ENCODE results near the gene SMPDL3A. TPM values are rescaled to one million over a fixed set of nuclear protein-coding genes. Genes with fewer than 3 reads are reported as not detected.

The SMPDL3A gene
- total RNA-seq, 1 donor from 2014 or later = 19.6 TPM

GRCh38 chr6:122809691-122810090 is 20.6 kb downstream of the SMPDL3A start:
- Histone ChIP-seq H3K4me3 (no peak overlapping the region), H3K9me3 (no peaks in the 10 kb centered on the region), H3K36me3 (peaks cover 12% of the 10 kb centered on the region), H3K27me3 (no peaks in the 10 kb centered on the region), H3K4me1 (no peaks in the 10 kb centered on the region), H3K27ac (no peak overlapping the region)
- DNase-seq (no peak), ATAC-seq (no peak)
- no peak for TF ChIP-seq CTCF (IDR thresholded peaks at IDR 0.05)
- intact Hi-C loops (cut with DNase I) = no loop called here

- ATAC-seq = no peak
- no peaks in the 10 kb centered on the region for H3K27me3 ChIP-seq
- H3K4me1 ChIP-seq = no peaks in the 10 kb centered on the region
- TF ChIP-seq CTCF (IDR thresholded peaks at IDR 0.05) = no peak
- H3K4me3 ChIP-seq = no peak overlapping the region
- no peaks in the 10 kb centered on the region for H3K9me3 ChIP-seq
- DNase-seq = no peak
- H3K36me3 ChIP-seq = peaks cover 7% of the 10 kb centered on the region
- H3K27ac ChIP-seq = no peak overlapping the region
- intact Hi-C loops (cut with DNase I) = no loop called here
These were observed 21.1 kb downstream of the SMPDL3A start for GRCh38 chr6:122810189-122810588.

GRCh38 chr6:122817358-122817757 is 28.3 kb downstream of the SMPDL3A start:
- intact Hi-C loops (cut with DNase I) = no loop called here
- ATAC-seq = no peak

GRCh38 chr6:122817766-122818165 is 28.7 kb downstream of the SMPDL3A start:
- intact Hi-C loops (cut with DNase I) = no loop called here
- no peak for TF ChIP-seq CTCF (IDR thresholded peaks at IDR 0.05)
- Histone ChIP-seq H3K4me3 (no peak overlapping the region), H3K27me3 (no peaks in the 10 kb centered on the region), H3K27ac (no peak overlapping the region), H3K4me1 (no peaks in the 10 kb centered on the region), H3K9me3 (no peaks in the 10 kb centered on the region), H3K36me3 (no peaks in the 10 kb centered on the region)
- ATAC-seq = no peak
- DNase-seq = no peak

More at GRCh38 chr6:122817358-122817757, 28.3 kb downstream of the SMPDL3A start:
- no peak for TF ChIP-seq CTCF (IDR thresholded peaks at IDR 0.05)
- H3K36me3 ChIP-seq = no peaks in the 10 kb centered on the region
- DNase-seq = no peak
- no peak overlapping the region for H3K27ac ChIP-seq
- H3K4me1 ChIP-seq = no peaks in the 10 kb centered on the region
- H3K9me3 ChIP-seq = no peaks in the 10 kb centered on the region
- no peaks in the 10 kb centered on the region for H3K27me3 ChIP-seq
- no peak overlapping the region for H3K4me3 ChIP-seq

GRCh38 chr6:122818866-122819265 is 29.8 kb downstream of the SMPDL3A start:
- Histone ChIP-seq H3K27me3 (no peaks in the 10 kb centered on the region), H3K4me3 (no peak overlapping the region), H3K9me3 (no peaks in the 10 kb centered on the region), H3K27ac (no peak overlapping the region), H3K36me3 (no peaks in the 10 kb centered on the region), H3K4me1 (no peaks in the 10 kb centered on the region)
- ATAC-seq (no peak), DNase-seq (no peak)
- intact Hi-C loops (cut with DNase I) = no loop called here
- no peak for TF ChIP-seq CTCF (IDR thresholded peaks at IDR 0.05)

- no peaks in the 10 kb centered on the region for H3K9me3 ChIP-seq
- no peaks in the 10 kb centered on the region for H3K4me1 ChIP-seq
- DNase-seq = no peak
- no peak for TF ChIP-seq CTCF (IDR thresholded peaks at IDR 0.05)
- H3K36me3 ChIP-seq = no peaks in the 10 kb centered on the region
- H3K27me3 ChIP-seq = no peaks in the 10 kb centered on the region
- no peak for ATAC-seq
- H3K27ac ChIP-seq = no peak overlapping the region
- H3K4me3 ChIP-seq = no peak overlapping the region
- intact Hi-C loops (cut with DNase I) = no loop called here
These were observed 32.0 kb downstream of the SMPDL3A start for GRCh38 chr6:122821095-122821494.
